HL-60/S4 (cell line): ENCODE data around the gene HAAO.
"Not testable (repeated sequence)": the region's sequence is repeated elsewhere in the genome, so short reads cannot be mapped to it uniquely, and the experiment has no call there.

Experiments used
- in situ Hi-C: fragments of 300-500 bp; cut with MboI; formaldehyde crosslinking; loops from 2 replicates; pipeline ENCODE4 v1.14.3; 2022; ENCODE audit warnings: low sequenced_read_pairs

Gene HAAO

GRCh38 chr2:42754776-42755140 is 37.6 kb downstream of the HAAO start:
- in situ Hi-C loops: no loop called here

DNA sequence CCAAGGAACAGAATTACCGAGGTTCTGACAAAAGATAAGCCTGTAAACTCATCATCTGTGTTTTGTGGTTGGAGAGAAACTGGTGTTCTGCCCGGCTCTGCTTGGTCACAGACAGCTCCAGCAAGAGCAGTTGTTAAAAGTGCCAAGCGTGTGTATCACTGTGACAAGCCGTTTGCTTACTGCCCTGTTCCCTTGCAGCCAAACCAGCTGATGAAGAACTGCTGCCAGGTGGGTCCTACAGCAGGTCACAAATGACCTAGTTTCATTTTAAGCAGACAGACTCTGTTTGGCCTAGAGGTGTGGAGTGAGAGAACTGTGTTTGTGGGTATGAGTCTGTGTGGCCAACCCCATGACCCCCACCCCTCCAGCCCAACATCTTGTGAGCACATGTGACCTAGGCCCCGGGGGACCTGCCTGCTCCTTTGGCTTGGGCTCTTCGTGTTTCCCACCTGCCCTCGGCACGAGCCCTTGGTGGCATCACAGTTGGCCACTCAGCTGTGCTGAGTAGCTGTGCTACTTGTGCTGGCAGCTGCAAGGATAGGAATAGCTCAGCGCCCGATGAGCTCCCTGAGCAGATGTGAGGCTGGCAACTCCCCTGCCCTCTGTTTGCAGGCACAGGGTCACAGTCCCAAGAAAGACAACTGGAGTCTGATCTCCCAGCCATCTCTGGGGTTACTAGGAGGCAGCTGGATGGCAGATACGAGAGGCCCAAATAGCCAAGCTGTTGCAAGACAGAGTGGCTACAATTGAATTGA is 38.2 kb downstream of the HAAO start:
- in situ Hi-C loops: no loop called here

DNA sequence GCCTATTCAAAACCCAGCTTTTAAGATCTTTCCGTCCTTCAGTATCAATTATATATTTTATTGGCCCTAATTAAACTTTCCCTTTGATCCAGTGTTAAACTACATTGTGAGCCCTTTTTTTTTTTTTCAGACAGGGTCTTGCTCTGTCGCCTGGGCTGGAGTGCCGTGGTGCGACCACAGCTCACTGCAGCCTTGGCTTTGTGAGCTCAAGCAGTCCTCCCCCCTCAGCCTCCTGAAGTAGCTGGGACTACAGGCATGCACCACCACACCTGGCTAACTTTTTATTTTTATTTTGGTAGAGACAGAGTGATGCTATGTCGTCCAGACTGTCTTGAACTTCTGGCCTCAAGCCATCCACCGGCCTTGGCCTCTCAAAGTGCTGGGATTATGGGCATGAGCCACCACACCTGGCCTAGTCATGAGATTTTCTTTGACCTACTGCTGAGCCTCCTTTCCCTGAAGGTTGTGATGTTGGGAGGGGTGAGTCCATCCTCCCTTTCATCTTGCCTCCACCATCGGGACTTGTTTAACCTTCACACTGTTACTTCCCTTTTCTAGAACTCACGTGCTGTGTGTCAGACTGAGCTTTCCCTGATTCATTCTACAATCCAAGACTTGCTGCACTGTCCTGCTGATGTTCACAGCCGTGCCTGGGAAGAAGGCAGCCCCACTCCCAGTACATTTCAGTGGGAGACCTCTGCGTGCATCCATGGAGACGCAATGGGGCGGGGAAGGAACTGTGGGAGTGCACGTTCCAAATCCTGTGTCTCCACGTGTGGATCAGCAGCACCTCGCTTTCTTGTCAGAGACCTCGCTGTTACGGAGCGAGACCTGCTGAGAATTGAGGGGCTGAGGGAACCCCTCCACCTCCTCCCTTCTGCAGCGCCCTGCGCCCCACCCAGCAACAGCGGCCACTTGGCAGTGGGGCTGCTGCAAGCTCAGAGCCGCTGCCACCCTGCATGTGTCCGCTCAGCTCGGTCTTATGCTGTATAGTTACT is 39.3 kb downstream of the HAAO start:
- in situ Hi-C loops: no loop called here

DNA sequence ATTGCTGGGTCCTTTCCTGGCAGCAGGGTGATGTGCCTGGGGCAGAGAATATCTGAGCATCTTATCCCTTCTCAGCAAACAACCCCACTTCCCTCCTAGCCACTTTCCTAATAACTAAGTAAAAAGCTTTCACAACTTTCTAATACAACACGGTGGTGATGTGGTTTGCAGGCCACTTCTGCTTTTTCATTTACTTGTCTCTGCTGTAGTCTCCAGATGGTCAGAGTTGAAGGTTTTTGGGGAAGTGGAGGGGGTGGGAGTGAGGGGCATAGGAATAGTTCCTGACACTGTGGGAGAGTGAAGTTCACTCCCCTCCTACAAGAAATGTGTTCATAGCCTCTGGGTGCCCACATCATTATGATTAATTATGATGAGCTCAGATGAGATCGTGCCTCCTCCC is 40.1 kb downstream of the HAAO start:
- in situ Hi-C loops: no loop called here

- in situ Hi-C loops: no loop called here
These were observed 43.5 kb downstream of the HAAO start for GRCh38 chr2:42748840-42749239.

DNA sequence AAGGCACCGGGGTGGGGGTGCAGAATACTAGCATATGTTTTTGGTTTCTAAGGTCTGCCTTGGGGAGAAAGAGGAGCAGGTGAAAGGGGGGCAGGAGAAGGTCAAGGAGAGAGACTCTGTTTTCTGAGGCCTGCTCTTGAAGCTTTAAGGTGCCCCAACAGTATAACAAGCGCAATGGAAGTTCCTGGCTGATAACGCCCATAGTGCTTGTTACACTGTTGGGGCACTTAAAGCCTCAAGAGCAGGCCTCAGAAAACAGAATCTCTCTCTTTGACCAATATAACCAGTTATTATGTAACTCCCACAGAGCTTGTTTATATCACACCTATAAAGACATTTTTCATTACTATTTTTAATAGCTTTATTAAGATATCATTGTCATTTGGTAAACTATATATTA is 45.0 kb downstream of the HAAO start:
- in situ Hi-C loops: no loop called here

- in situ Hi-C loops: no loop called here
These were observed 47.8 kb downstream of the HAAO start for GRCh38 chr2:42744545-42745082.

GRCh38 chr2:42743659-42743990 is 48.8 kb downstream of the HAAO start:
- in situ Hi-C loops: no loop called here

- in situ Hi-C loops: no loop called here
These were observed 49.4 kb downstream of the HAAO start for GRCh38 chr2:42742740-42743658.

DNA sequence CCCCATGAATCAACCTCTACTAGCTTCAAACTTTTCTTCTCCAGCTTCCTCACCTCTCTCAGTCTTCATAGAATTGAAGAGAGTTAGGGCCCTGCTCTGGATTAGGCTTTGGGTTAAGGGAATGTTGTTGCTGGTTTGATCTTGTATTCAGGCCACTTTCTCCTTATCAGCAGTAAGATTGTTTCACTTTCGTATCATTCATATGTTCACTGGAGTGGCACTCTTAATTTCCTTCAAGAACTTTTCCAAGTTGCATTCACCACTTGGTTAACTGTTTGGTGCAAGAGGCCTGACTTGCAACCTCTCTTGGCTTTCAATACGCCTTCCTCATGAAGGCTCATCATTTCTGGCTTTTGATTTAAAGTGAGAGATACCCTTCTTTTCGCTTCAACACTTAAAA is 51.2 kb downstream of the HAAO start:
- in situ Hi-C loops: no loop called here

DNA sequence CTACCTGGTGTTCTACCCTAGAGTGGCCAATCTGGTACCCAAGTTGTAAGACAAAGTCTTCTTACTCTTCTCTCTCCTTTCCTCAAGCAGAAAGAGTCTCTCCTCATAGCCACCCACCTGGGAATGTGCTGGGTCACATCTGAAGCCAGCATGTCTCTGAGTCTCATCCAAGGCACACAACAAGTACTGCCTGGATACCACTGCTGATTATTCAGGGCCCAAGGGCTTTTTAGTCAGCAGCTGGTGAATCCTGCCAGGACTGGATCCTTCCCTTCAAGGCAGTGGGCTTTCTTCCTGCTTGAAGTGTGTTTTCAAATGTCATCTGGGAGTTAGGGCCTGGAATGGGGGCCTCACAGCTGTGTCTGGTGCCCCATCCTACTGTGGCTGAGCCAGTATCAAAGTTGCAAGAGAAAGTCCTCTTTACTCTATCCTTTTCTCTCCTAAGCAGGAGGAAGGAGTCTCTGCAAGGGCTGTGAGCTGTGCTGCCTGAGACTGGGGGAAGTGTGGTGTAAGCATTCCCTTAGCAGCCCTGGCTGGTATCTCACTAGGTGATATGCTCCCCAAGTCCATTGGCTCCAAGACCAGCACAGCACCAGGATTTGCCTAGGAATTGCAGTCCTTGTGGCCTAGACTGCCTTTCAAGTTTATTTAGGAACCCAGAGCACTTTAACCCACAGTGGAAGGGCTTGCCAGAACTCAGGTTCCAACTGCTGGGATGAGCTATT is 55.6 kb downstream of the HAAO start:
- in situ Hi-C loops: no loop called here

DNA sequence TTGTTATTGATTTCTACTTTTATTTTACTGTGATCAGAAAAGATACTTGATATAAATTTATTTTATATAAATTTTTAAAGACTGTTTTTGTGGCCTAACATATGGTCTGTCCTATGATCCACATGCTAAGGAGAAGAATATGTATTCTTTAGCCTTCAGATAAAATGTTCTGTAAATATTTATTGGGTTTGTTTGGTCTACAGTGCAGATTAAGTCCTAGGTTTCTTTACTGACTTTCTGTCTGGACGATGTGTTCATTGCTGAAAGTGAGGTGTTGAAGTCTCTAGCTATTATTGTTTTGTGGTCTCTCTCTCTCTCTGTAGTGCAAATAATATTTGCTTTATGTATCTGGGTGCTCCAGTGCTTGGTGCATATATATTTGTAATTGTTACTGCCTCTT is 58.5 kb downstream of the HAAO start:
- in situ Hi-C loops: no loop called here

DNA sequence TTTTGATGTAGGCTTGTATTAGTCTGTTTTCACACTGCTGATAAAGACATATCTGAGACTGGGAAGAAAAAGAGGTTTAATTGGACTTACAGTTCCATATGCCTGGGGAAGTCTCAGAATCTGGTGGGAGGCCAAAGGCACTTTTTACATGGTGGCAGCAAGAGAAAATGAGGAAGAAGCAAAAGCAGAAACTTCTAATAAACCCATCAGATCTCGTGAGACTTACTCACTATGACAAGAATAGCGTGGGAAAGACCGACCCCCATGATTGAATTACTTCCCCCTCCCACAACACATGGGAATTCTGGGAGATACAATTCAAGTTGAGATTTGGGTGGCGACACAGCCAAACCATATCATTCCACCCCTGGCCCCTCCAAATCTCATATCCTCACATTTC is 61.1 kb downstream of the HAAO start:
- in situ Hi-C loops: not testable (repeated sequence)

DNA sequence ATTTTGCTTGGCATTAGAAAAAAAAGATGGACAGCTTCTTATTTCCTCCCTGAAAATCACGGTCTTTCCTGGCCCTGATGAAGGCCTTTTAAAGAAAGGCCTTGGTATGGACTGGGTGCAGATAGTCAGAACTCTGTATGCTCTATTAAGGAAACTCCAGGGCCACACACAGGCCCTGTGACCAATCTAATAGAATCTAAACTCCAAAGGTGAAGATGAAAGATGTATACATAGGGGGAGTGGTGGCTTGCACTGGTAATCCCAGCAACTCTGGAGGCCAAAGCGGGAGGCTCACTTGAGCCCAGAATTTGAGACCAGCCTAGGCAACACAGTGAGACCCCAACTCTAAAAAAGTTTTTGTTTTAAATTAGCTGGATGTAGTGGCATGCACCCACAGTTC is 65.7 kb downstream of the HAAO start:
- in situ Hi-C loops: no loop called here

- in situ Hi-C loops: no loop called here
These were observed 66.7 kb downstream of the HAAO start for GRCh38 chr2:42725657-42726056.

DNA sequence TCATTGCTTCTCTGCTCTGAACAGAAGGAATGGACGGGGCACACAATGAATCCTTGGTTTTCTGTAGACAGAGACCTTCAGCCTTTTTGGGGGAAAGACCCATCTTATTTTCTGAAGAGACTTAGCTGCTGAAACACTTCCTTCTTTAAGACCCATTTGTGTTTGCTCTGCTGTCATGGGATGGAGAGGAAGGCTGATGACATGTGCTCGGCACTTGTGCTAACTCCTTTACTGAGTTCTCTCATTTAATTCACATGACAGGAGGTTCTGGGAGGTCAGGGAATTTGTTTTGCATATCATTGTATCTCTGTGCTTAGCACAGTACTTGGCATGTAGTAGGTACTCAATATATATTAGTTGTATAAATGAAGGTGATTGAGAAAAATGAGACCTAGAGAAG is 67.5 kb downstream of the HAAO start:
- in situ Hi-C loops: no loop called here

DNA sequence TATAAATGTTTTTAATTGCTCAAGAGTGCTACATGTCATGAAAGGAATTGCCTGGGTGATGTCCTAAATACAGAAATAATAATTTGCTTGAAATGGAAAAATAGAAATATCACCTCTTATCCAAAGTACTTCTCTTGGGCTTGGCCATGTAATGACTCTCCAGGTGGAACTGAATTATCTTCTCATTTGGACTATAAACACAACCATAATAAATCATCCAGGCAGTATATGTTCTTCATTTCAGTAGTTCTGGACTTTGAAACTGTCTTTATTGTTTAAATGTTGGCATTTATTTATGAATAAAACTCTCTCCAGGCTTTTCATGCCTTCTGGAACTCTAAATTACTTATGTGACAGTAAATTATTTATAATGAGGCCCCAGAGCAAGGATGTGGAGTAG is 68.9 kb downstream of the HAAO start:
- in situ Hi-C loops: no loop called here

- in situ Hi-C loops: no loop called here
These were observed 69.8 kb downstream of the HAAO start for GRCh38 chr2:42722320-42723190.

DNA sequence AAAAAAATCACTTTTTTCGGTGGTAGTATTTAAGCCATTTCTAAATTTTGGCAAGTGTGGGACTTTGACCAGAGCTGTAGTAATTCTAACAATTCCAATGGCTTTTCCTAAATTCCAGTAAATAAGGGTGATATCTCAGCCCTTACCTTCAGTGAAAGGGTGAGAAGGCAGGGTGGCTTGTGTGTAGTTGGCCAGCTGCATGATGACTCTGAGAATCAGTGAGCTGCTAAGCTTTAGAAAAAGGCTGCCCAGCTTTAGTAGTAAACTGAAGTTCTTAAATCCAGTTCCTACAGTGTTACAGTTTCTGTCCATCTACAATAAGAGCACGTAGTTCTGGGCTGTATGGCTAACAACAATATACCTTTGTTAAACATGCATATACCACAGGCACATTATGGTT is 70.5 kb downstream of the HAAO start:
- in situ Hi-C loops: no loop called here
